ENCODE results near the gene PRMT1.
"Not testable (repeated sequence)": the region's sequence is repeated elsewhere in the genome, so short reads cannot be mapped to it uniquely, and the experiment has no call there.

The PRMT1 gene

GRCh38 chr19:49631610-49632192 lies 45.4 kb upstream of the PRMT1 start:
- no peak overlapping the region for H2AFZ ChIP-seq (ENCODE audit: low read length)
- H3K79me2 ChIP-seq (ENCODE audit: insufficient read depth, low read length): no peaks in the 10 kb centered on the region
- no peak overlapping the region for H3K9ac ChIP-seq (ENCODE audit: low read length)
- H3K27me3 ChIP-seq (ENCODE audit: insufficient read depth, low read length): no peaks in the 10 kb centered on the region
- H3K4me1 ChIP-seq (ENCODE audit: insufficient read depth, low read length, severe bottlenecking): no peaks in the 10 kb centered on the region
- peaks cover 14% of the 10 kb centered on the region for H3K36me3 ChIP-seq (ENCODE audit: insufficient read depth, low read length)
- H3K27ac ChIP-seq (ENCODE audit: low read depth, low read length, poor library complexity, severe bottlenecking): no peak overlapping the region
- no peak for TF ChIP-seq EZH2 (IDR thresholded peaks at IDR 0.05; ENCODE audit: borderline replicate concordance, low read length)
- no peak for TF ChIP-seq CTCF (IDR thresholded peaks at IDR 0.05; ENCODE audit: low read length)
- H3K4me2 ChIP-seq (ENCODE audit: low read length): no peak overlapping the region
- H3K4me3 ChIP-seq (ENCODE audit: low read depth, low read length, poor library complexity, severe bottlenecking): no peak overlapping the region
- no peaks in the 10 kb centered on the region for H3K9me3 ChIP-seq (ENCODE audit: low read length)
- H3F3A ChIP-seq (ENCODE audit: insufficient read depth, low read length): no peaks in the 10 kb centered on the region
- no peaks in the 10 kb centered on the region for H4K20me1 ChIP-seq (ENCODE audit: insufficient read depth, low read length)
- H3K9me2 ChIP-seq (ENCODE audit: low read depth, low read length): no peaks in the 10 kb centered on the region

- Histone ChIP-seq H3K4me2 (ENCODE audit: low read length) (no peak overlapping the region), H3K36me3 (ENCODE audit: insufficient read depth, low read length) (peaks cover 7% of the 10 kb centered on the region; the same call in 1 of the 2 replicates), H3K79me2 (ENCODE audit: insufficient read depth, low read length) (no peaks in the 10 kb centered on the region), H3K9me3 (ENCODE audit: low read length) (no peaks in the 10 kb centered on the region), H3K4me1 (ENCODE audit: insufficient read depth, low read length, severe bottlenecking) (no peaks in the 10 kb centered on the region), H3K9ac (ENCODE audit: low read length) (no peak overlapping the region), H3F3A (ENCODE audit: insufficient read depth, low read length) (no peaks in the 10 kb centered on the region), H2AFZ (ENCODE audit: low read length) (no peak overlapping the region), H3K9me2 (ENCODE audit: low read depth, low read length) (no peaks in the 10 kb centered on the region), H3K27ac (ENCODE audit: low read depth, low read length, poor library complexity, severe bottlenecking) (no peak overlapping the region), H4K20me1 (ENCODE audit: insufficient read depth, low read length) (no peaks in the 10 kb centered on the region), H3K4me3 (ENCODE audit: low read depth, low read length, poor library complexity, severe bottlenecking) (no peak overlapping the region), H3K27me3 (ENCODE audit: insufficient read depth, low read length) (no peaks in the 10 kb centered on the region)
- TF ChIP-seq EZH2 (IDR thresholded peaks at IDR 0.05; ENCODE audit: borderline replicate concordance, low read length) (no peak), CTCF (IDR thresholded peaks at IDR 0.05; ENCODE audit: low read length) (no peak)
These were observed 44.5 kb upstream of the PRMT1 start for GRCh38 chr19:49632576-49632975.

- not testable (repeated sequence) for H3K27ac ChIP-seq (ENCODE audit: low read depth, low read length, poor library complexity, severe bottlenecking); H2AFZ ChIP-seq (ENCODE audit: low read length)
These were observed 43.8 kb upstream of the PRMT1 start for GRCh38 chr19:49633273-49633672.

GRCh38 chr19:49635530-49636232 lies 41.4 kb upstream of the PRMT1 start:
- H3K27me3 ChIP-seq (ENCODE audit: insufficient read depth, low read length): no peaks in the 10 kb centered on the region
- H3K9me3 ChIP-seq (ENCODE audit: low read length): no peaks in the 10 kb centered on the region
- H3K4me2 ChIP-seq (ENCODE audit: low read length): no peak overlapping the region
- no peaks in the 10 kb centered on the region for H3K36me3 ChIP-seq (ENCODE audit: insufficient read depth, low read length)
- no peak overlapping the region for H3K9ac ChIP-seq (ENCODE audit: low read length)
- no peak overlapping the region for H2AFZ ChIP-seq (ENCODE audit: low read length)
- H3F3A ChIP-seq (ENCODE audit: insufficient read depth, low read length): no peaks in the 10 kb centered on the region
- H4K20me1 ChIP-seq (ENCODE audit: insufficient read depth, low read length): no peaks in the 10 kb centered on the region
- H3K27ac ChIP-seq (ENCODE audit: low read depth, low read length, poor library complexity, severe bottlenecking): no peak overlapping the region
- H3K4me3 ChIP-seq (ENCODE audit: low read depth, low read length, poor library complexity, severe bottlenecking): no peak overlapping the region
- H3K9me2 ChIP-seq (ENCODE audit: low read depth, low read length): no peaks in the 10 kb centered on the region
- H3K4me1 ChIP-seq (ENCODE audit: insufficient read depth, low read length, severe bottlenecking): peaks cover 6% of the 10 kb centered on the region
- no peaks in the 10 kb centered on the region for H3K79me2 ChIP-seq (ENCODE audit: insufficient read depth, low read length)
- TF ChIP-seq CTCF (IDR thresholded peaks at IDR 0.05; ENCODE audit: low read length): no peak
- no peak for TF ChIP-seq EZH2 (IDR thresholded peaks at IDR 0.05; ENCODE audit: borderline replicate concordance, low read length)

More at GRCh38 chr19:49633273-49633672, 43.8 kb upstream of the PRMT1 start:
- H3K9me3 ChIP-seq (ENCODE audit: low read length); H3K27me3 ChIP-seq (ENCODE audit: insufficient read depth, low read length); H3K36me3 ChIP-seq (ENCODE audit: insufficient read depth, low read length); H3K9me2 ChIP-seq (ENCODE audit: low read depth, low read length); H3F3A ChIP-seq (ENCODE audit: insufficient read depth, low read length); H3K4me3 ChIP-seq (ENCODE audit: low read depth, low read length, poor library complexity, severe bottlenecking); H3K79me2 ChIP-seq (ENCODE audit: insufficient read depth, low read length); H3K4me1 ChIP-seq (ENCODE audit: insufficient read depth, low read length, severe bottlenecking); H4K20me1 ChIP-seq (ENCODE audit: insufficient read depth, low read length); H3K4me2 ChIP-seq (ENCODE audit: low read length); H3K9ac ChIP-seq (ENCODE audit: low read length): not testable (repeated sequence)

Measured in OCI-LY1 (cell line).